HepG2 (cell line): ENCODE results near the gene BICRAL. TPM values are rescaled to one million over a fixed set of nuclear protein-coding genes. Genes with fewer than 3 reads are reported as not detected.

Experiments used
- ATAC-seq: fragments of 200-7000 bp; cut with Tn5 transposase; 3 replicates; pipeline ENCODE4 v1.9.1; 2020; ENCODE audit warnings: mild to moderate bottlenecking, moderate library complexity
- BruUV-seq: library from RNA; stranded (reverse); fragments of 400-500 nt; replicated peaks from 2 replicates; lab custom pipeline; 2021; lab: Mats Ljungman, UMichigan
- CTCF ChIA-PET: fragments of 300-600 bp; formaldehyde crosslinking; extraction: SDS; loops from one replicate; lab custom pipeline; 2021; ENCODE audit warnings: low total read pairs, inconsistent platforms, low intra/inter-chr PET ratio; lab: Yijun Ruan, JAX
- POLR2A ChIA-PET: fragments of 350-600 bp; sonication (Branson Sonifier 250); formaldehyde crosslinking; loops from one replicate; lab custom pipeline; 2020; ENCODE audit warnings: antibody characterized with exemption, inconsistent platforms; lab: Yijun Ruan, JAX
- DNase-seq: peaks from one replicate; pipeline ENCODE4 v3.0.0-alpha.2; 2015; ENCODE audit warnings: low spot score
- FAIRE-seq: peaks from 3 replicates; lab custom pipeline; 2011; peaks lifted over from hg19 to GRCh38; lab: Jason Lieb, UNC
- H2AFZ ChIP-seq: one replicate; pipeline ENCODE4 v1.6.1; 2011; ENCODE audit warnings: low read length, inconsistent platforms
- H3K27ac ChIP-seq: fragments of 300-600 bp; 3 replicates; pipeline ENCODE4 v1.8.0; 2011; ENCODE audit warnings: mixed run types, mild to moderate bottlenecking, mixed read lengths, low read length, inconsistent platforms; ENCODE audit not compliant: insufficient read depth; ENCODE audit errors: extremely low read length
- H3K27me3 ChIP-seq, 2 experiments: fragments of 200-600 bp in 1 of 2; 2 replicates in 1 of 2; 3 replicates in 1 of 2; pipeline versions ENCODE4 v1.6.0 to v1.8.0; 2011; ENCODE audit warnings: low read length in 2 of 2, mild to moderate bottlenecking in 2 of 2, moderate library complexity in 2 of 2, inconsistent platforms in 1 of 2; ENCODE audit not compliant: insufficient read depth in 2 of 2, control insufficient read depth in 1 of 2
- H3K36me3 ChIP-seq, 2 experiments: fragments of 200-600 bp in 1 of 2; replicated peaks in 1 of 2; 2 replicates in 1 of 2; 3 replicates in 1 of 2; pipeline versions ENCODE4 v1.5.1 to v1.8.0; 2011; ENCODE audit warnings: low read length in 2 of 2, inconsistent platforms in 1 of 2; ENCODE audit not compliant: insufficient read depth in 2 of 2, control insufficient read depth in 1 of 2
- H3K4me1 ChIP-seq: 2 replicates; pipeline ENCODE4 v1.5.1; 2012; ENCODE audit warnings: low read length, inconsistent platforms; ENCODE audit not compliant: insufficient read depth
- H3K4me2 ChIP-seq: 2 replicates; pipeline ENCODE4 v1.6.0; 2011; ENCODE audit warnings: low read depth, low read length, inconsistent platforms
- H3K4me3 ChIP-seq, 3 experiments: fragments of 200-600 bp in 1 of 3; sonication (generic), shearing (Covaris generic) in 1 of 3; replicated peaks in 1 of 3; 2 replicates each; pipeline ENCODE4 v1.5.1; 2011 to 2016; ENCODE audit warnings: low read length in 3 of 3, inconsistent platforms in 2 of 3, low read depth in 2 of 3, mild to moderate bottlenecking in 2 of 3, control low read depth in 1 of 3, mixed read lengths in 1 of 3; ENCODE audit not compliant: insufficient read depth in 1 of 3
- H3K79me2 ChIP-seq: one replicate; pipeline ENCODE4 v1.6.1; 2011; ENCODE audit warnings: low read length, inconsistent platforms; ENCODE audit not compliant: insufficient read depth
- H3K9ac ChIP-seq: 2 replicates; pipeline ENCODE4 v1.6.0; 2011; ENCODE audit warnings: mild to moderate bottlenecking, low read depth, low read length, inconsistent platforms; ENCODE audit not compliant: insufficient read depth
- H3K9me3 ChIP-seq: 2 replicates; pipeline ENCODE4 v1.5.1; 2012; ENCODE audit warnings: mild to moderate bottlenecking, low read length
- H4K20me1 ChIP-seq: 2 replicates; pipeline ENCODE4 v1.6.0; 2011; ENCODE audit warnings: inconsistent platforms, mild to moderate bottlenecking, low read length, moderate library complexity; ENCODE audit not compliant: insufficient read depth
- ADNP ChIP-seq: sonication (generic); formaldehyde crosslinking; IDR thresholded peaks from 2 replicates; pipeline ENCODE4 v1.4.0; 2020; ENCODE audit warnings: missing genetic modification reagents
- CTCF ChIP-seq: sonication (generic); formaldehyde crosslinking; IDR thresholded peaks from 2 replicates; pipeline ENCODE4 v1.5.0; 2020; ENCODE audit warnings: mild to moderate bottlenecking, missing genetic modification reagents, moderate library complexity
- DMAP1 ChIP-seq: IDR thresholded peaks from 2 replicates; pipeline ENCODE4 v1.6.1; 2016
- E2F5 ChIP-seq: sonication (generic); formaldehyde crosslinking; conservative IDR thresholded peaks from 2 replicates; pipeline ENCODE4 v1.4.0; 2020; ENCODE audit warnings: missing genetic modification reagents
- HMGXB4 ChIP-seq, 2 experiments: sonication (generic) in 1 of 2; formaldehyde crosslinking in 1 of 2; IDR thresholded peaks; 2 replicates each; pipeline versions ENCODE4 v1.4.0 to v1.6.1; 2018 to 2020; ENCODE audit warnings: missing genetic modification reagents in 2 of 2, borderline replicate concordance in 1 of 2, low read depth in 1 of 2, mild to moderate bottlenecking in 1 of 2, missing biosample characterization in 1 of 2
- KAT7 ChIP-seq: IDR thresholded peaks from 2 replicates; pipeline ENCODE4 v1.6.1; 2018; ENCODE audit warnings: borderline replicate concordance, missing compliant biosample characterization
- MIXL1 ChIP-seq: IDR thresholded peaks from 2 replicates; pipeline ENCODE4 v1.6.1; 2016
- PITX1 ChIP-seq: sonication (generic); formaldehyde crosslinking; IDR thresholded peaks from 2 replicates; pipeline ENCODE4 v1.5.1; 2020; ENCODE audit warnings: mild to moderate bottlenecking, missing genetic modification reagents
- POLR2G ChIP-seq: fragments of 200-400 bp; formaldehyde crosslinking; IDR thresholded peaks from 2 replicates; pipeline ENCODE4 v1.6.1; 2018; ENCODE audit warnings: mild to moderate bottlenecking, low read depth, low read length, moderate library complexity
- SMC3 ChIP-seq: IDR thresholded peaks from 2 replicates; pipeline ENCODE4 v1.6.1; 2011; ENCODE audit warnings: low read length, improper control_type of control experiment
- STAG1 ChIP-seq: sonication (generic); formaldehyde crosslinking; IDR thresholded peaks from 2 replicates; pipeline ENCODE4 v1.4.0; 2020; ENCODE audit warnings: missing genetic modification reagents
- TMF1 ChIP-seq: sonication (generic); formaldehyde crosslinking; IDR thresholded peaks from 2 replicates; pipeline ENCODE4 v1.8.1; 2022; ENCODE audit warnings: low read depth, missing genetic modification reagents
- ZFP36L1 ChIP-seq: sonication (generic); formaldehyde crosslinking; IDR thresholded peaks from 2 replicates; pipeline ENCODE4 v1.8.0; 2022; ENCODE audit warnings: mild to moderate bottlenecking, missing genetic modification reagents, moderate library complexity
- ZFP62 ChIP-seq: sonication (generic); formaldehyde crosslinking; IDR thresholded peaks from 2 replicates; pipeline ENCODE4 v1.4.0; 2020; ENCODE audit warnings: missing genetic modification reagents
- ZNF24 ChIP-seq: fragments of 450-650 bp; IDR thresholded peaks from 2 replicates; pipeline ENCODE4 v1.6.1; 2017; ENCODE audit warnings: antibody characterized with exemption, mild to moderate bottlenecking
- WGBS: methylation state at CpG from one replicate; pipeline ENCODE4 v1.1.6; 2017; ENCODE audit warnings: low lambda C conversion rate; 5-methylcytosine and 5-hydroxymethylcytosine counted together
- in situ Hi-C: cut with HindIII; loops from 2 replicates; pipeline ENCODE4 v1.10.0; 2017; ENCODE audit warnings: low pct_unique_long_range_greater_than_20kb; ENCODE audit not compliant: extremely low pct_ligation_motif_present
- intact Hi-C: fragments of 100-400 bp; cut with micrococcal nuclease; formaldehyde crosslinking; loops from one replicate; pipeline ENCODE4 v1.10.0; 2022; ENCODE audit not compliant: unreplicated experiment
- polyA plus RNA-seq, 8 experiments: library from polyadenylated mRNA; depleted of rRNA in 3 of 8; stranded (reverse) in 7 of 8; unstranded in 1 of 8; fragments of >200 nt; fragmentation: Illumina TruSeq in 4 of 8; extraction: Trizol in 4 of 8; gene quantifications; 2 replicates each; pipeline versions ENCODE4 v1.2.1 to v1.2.3, GENCODE V29; 2011 to 2016; ENCODE audit warnings: low read depth in 4 of 8, missing spikeins in 1 of 8, mixed read lengths in 1 of 8; ENCODE audit not compliant: insufficient read depth in 1 of 8
- total RNA-seq, 5 experiments: library from RNA; depleted of rRNA; stranded (reverse); fragments of >200 nt; fragmentation: Illumina TruSeq; extraction: Trizol; gene quantifications; 2 replicates each; pipeline ENCODE4 v1.2.3, GENCODE V29; 2016; ENCODE audit warnings: low read depth in 1 of 5

BICRAL gene
- total and polyA plus RNA-seq, 2 of the 13 experiments (the other 11 are each of a cell fraction or from before 2014, with no cell fraction given), result 5.0 to 13.5 TPM

GRCh38 chr6:42896178-42896719 is 114.4 kb downstream of the BICRAL start:
- CTCF ChIA-PET, result no interaction called here
- in situ Hi-C loops, result no loop called here
- no peak for FAIRE-seq
- no peak for ATAC-seq
- H4K20me1 ChIP-seq, result no peaks in the 10 kb centered on the region
- TF ChIP-seq ADNP (CRISPR knock-in tag), result no peak
- TF ChIP-seq ZNF24, result no peak
- no peak for TF ChIP-seq SMC3
- TF ChIP-seq KAT7 (CRISPR knock-in tag), result no peak
- TF ChIP-seq, all 625 proteins: peak for 0
- 63% methylated on average over 10 of the region's 10 CpGs for WGBS
- BruUV-seq, result no TSS peak
- no peak overlapping the region for H3K9ac ChIP-seq
- intact Hi-C loops, result no loop called here
- no peak overlapping the region for H2AFZ ChIP-seq
- H3K4me2 ChIP-seq, result no peak overlapping the region
- H3K9me3 ChIP-seq, result no peaks in the 10 kb centered on the region
- peaks cover 35% of the 10 kb centered on the region for H3K4me1 ChIP-seq
- H3K27me3 ChIP-seq, result no peaks in the 10 kb centered on the region
- H3K4me3 ChIP-seq, result no peak overlapping the region
- no peaks in the 10 kb centered on the region for H3K79me2 ChIP-seq
- DNase-seq, result no peak
- no peaks in the 10 kb centered on the region for H3K36me3 ChIP-seq
- H3K27ac ChIP-seq, result no peak overlapping the region
- POLR2A ChIA-PET, result interaction anchor here (1.5 to 2.7 kb wide), 2 partner anchors 17 to 33 kb away, joined by 3 to 10 read pairs; partner anchors contain the start of genes CNPY3 and RPL7L1

GRCh38 chr6:42898891-42899361 is 117.1 kb downstream of the BICRAL start:
- no peaks in the 10 kb centered on the region for H3K36me3 ChIP-seq
- no peak overlapping the region for H3K4me2 ChIP-seq
- H3K27ac ChIP-seq, result no peak overlapping the region
- FAIRE-seq, result peak; percentile 50
- peaks cover 29% of the 10 kb centered on the region for H3K4me1 ChIP-seq
- peak; percentile 74 for DNase-seq
- no peak for ATAC-seq
- H3K9me3 ChIP-seq, result no peaks in the 10 kb centered on the region
- WGBS, result 6% methylated on average over 10 of the region's 10 CpGs
- CTCF ChIA-PET, result interaction anchor here (1.0 to 2.5 kb wide), 2 partner anchors 172 to 238 kb away, joined by 5 to 15 read pairs; no protein-coding TSS in a partner anchor
- H3K9ac ChIP-seq, result no peak overlapping the region
- H2AFZ ChIP-seq, result no peak overlapping the region
- intact Hi-C loops, result loop anchor here (1.0 kb wide), 2 partner anchors 22 to 238 kb away; no protein-coding TSS in a partner anchor
- no peaks in the 10 kb centered on the region for H4K20me1 ChIP-seq
- H3K79me2 ChIP-seq, result no peaks in the 10 kb centered on the region
- H3K4me3 ChIP-seq, result no peak overlapping the region
- POLR2A ChIA-PET, result no interaction called here
- H3K27me3 ChIP-seq, result no peaks in the 10 kb centered on the region
- in situ Hi-C loops, result no loop called here
- BruUV-seq, result no TSS peak
- TF ChIP-seq ZFP36L1 (CRISPR knock-in tag) (no peak), POLR2G (no peak), TMF1 (CRISPR knock-in tag) (no peak), DMAP1 (CRISPR knock-in tag) (0 out of 2 replicates have a peak, but pooled peaks have one; percentile 24), PITX1 (CRISPR knock-in tag) (no peak), MIXL1 (CRISPR knock-in tag) (peak; percentile 22; the same call in 1 of the 2 replicates), E2F5 (CRISPR knock-in tag) (no peak), STAG1 (peak; percentile 88), HMGXB4 (CRISPR knock-in tag; IDR thresholded peaks at IDR 0.05; ENCODE audit: borderline replicate concordance in 1 of 2, low read depth in 1 of 2) (peak in 1 of 2 experiments; percentile 52; a peak in 1 of 4 replicates), CTCF (peak; percentile 82), ZFP62 (CRISPR knock-in tag) (no peak)
